Measurements from ENCODE around the gene C1orf198.

GRCh38 chr1:230867903-230868735 lies at the start of gene C1orf198:
- TF ChIP-seq, protein P1, sequence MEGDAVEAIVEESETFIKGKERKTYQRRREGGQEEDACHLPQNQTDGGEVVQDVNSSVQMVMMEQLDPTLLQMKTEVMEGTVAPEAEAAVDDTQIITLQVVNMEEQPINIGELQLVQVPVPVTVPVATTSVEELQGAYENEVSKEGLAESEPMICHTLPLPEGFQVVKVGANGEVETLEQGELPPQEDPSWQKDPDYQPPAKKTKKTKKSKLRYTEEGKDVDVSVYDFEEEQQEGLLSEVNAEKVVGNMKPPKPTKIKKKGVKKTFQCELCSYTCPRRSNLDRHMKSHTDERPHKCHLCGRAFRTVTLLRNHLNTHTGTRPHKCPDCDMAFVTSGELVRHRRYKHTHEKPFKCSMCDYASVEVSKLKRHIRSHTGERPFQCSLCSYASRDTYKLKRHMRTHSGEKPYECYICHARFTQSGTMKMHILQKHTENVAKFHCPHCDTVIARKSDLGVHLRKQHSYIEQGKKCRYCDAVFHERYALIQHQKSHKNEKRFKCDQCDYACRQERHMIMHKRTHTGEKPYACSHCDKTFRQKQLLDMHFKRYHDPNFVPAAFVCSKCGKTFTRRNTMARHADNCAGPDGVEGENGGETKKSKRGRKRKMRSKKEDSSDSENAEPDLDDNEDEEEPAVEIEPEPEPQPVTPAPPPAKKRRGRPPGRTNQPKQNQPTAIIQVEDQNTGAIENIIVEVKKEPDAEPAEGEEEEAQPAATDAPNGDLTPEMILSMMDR (conservative IDR thresholded peaks at IDR 0.05): no peak
- peak; percentile 53; the same call in 1 of the 2 replicates for TF ChIP-seq ZFX (IDR thresholded peaks at IDR 0.05)

Data from C4-2B (cell line).